T-helper 2 cell treated with Interferon-gamma antibody and Interleukin-4, amounts not matched to agents 5 μg/mL and 100 μg/mL, for 36 hours (primary cell): ENCODE data around the gene MYZAP.
A peak's percentile ranks its signal among the peaks of the same experiment; 100 is the strongest.

Experiments used
- DNase-seq: peaks from one replicate; pipeline ENCODE4 v3.0.0; 2021; ENCODE audit warnings: low spot score
- H3K27ac Mint-ChIP-seq: one replicate; pipeline ENCODE4 v1.8.0; 2021; ENCODE audit warnings: mild to moderate bottlenecking, mixed read lengths
- H3K27me3 Mint-ChIP-seq: one replicate; pipeline ENCODE4 v1.8.0; 2021; ENCODE audit warnings: low read depth, mixed read lengths
- H3K36me3 Mint-ChIP-seq: one replicate; pipeline ENCODE4 v1.8.0; 2021; ENCODE audit warnings: low read depth, mixed read lengths
- H3K4me1 Mint-ChIP-seq: one replicate; pipeline ENCODE4 v1.8.0; 2021; ENCODE audit warnings: low read depth, mixed read lengths
- H3K4me3 Mint-ChIP-seq: one replicate; pipeline ENCODE4 v1.8.0; 2022; ENCODE audit warnings: mild to moderate bottlenecking, moderate library complexity, mixed read lengths
- H3K9me3 Mint-ChIP-seq: one replicate; pipeline ENCODE4 v1.8.0; 2021; ENCODE audit warnings: mixed read lengths

The MYZAP gene

GRCh38 chr15:57591822-57592367, at the start of gene MYZAP:
Gene MYZAP (plus strand): TSS chr15:57591904. CDS start chr15:57592035, 131 bp downstream.
- peaks cover 12% of the 10 kb centered on the region for H3K4me1 Mint-ChIP-seq
- peak within 1 kb of the TSS; percentile 73 for H3K4me3 Mint-ChIP-seq
- H3K9me3 Mint-ChIP-seq: no peaks in the 10 kb centered on the region
- H3K27me3 Mint-ChIP-seq: peaks cover 29% of the 10 kb centered on the region
- H3K36me3 Mint-ChIP-seq: no peaks in the 10 kb centered on the region
- H3K27ac Mint-ChIP-seq: no peak within 1 kb of the TSS
- DNase-seq: peak; percentile 18

GRCh38 chr15:57542505-57542817, 49.2 kb upstream of the MYZAP start:
- Mint-ChIP-seq H3K9me3 (no peaks in the 10 kb centered on the region), H3K4me3 (no peak overlapping the region), H3K27me3 (peaks cover 3% of the 10 kb centered on the region), H3K4me1 (no peaks in the 10 kb centered on the region), H3K36me3 (no peaks in the 10 kb centered on the region), H3K27ac (no peak overlapping the region)
- no peak for DNase-seq

- H3K27me3 Mint-ChIP-seq: peaks cover 1% of the 10 kb centered on the region
- H3K36me3 Mint-ChIP-seq: no peaks in the 10 kb centered on the region
- H3K4me1 Mint-ChIP-seq: no peaks in the 10 kb centered on the region
- DNase-seq: no peak
- H3K9me3 Mint-ChIP-seq: no peaks in the 10 kb centered on the region
- H3K27ac Mint-ChIP-seq: no peak overlapping the region
- no peak overlapping the region for H3K4me3 Mint-ChIP-seq
Measured at GRCh38 chr15:57544848-57545480, 46.7 kb upstream of the MYZAP start.

GRCh38 chr15:57545995-57546394, 45.7 kb upstream of the MYZAP start:
- no peak for DNase-seq
- H3K4me1 Mint-ChIP-seq: no peaks in the 10 kb centered on the region
- H3K27ac Mint-ChIP-seq: no peak overlapping the region
- H3K36me3 Mint-ChIP-seq: no peaks in the 10 kb centered on the region
- no peaks in the 10 kb centered on the region for H3K27me3 Mint-ChIP-seq
- no peaks in the 10 kb centered on the region for H3K9me3 Mint-ChIP-seq
- H3K4me3 Mint-ChIP-seq: no peak overlapping the region

GRCh38 chr15:57547243-57547755, 44.4 kb upstream of the MYZAP start:
- no peaks in the 10 kb centered on the region for H3K9me3 Mint-ChIP-seq
- no peak for DNase-seq
- no peak overlapping the region for H3K4me3 Mint-ChIP-seq
- no peaks in the 10 kb centered on the region for H3K4me1 Mint-ChIP-seq
- no peak overlapping the region for H3K27ac Mint-ChIP-seq
- no peaks in the 10 kb centered on the region for H3K27me3 Mint-ChIP-seq
- no peaks in the 10 kb centered on the region for H3K36me3 Mint-ChIP-seq

GRCh38 chr15:57548351-57548750, 43.4 kb upstream of the MYZAP start:
- Mint-ChIP-seq H3K4me1 (no peaks in the 10 kb centered on the region), H3K36me3 (no peaks in the 10 kb centered on the region), H3K9me3 (no peaks in the 10 kb centered on the region), H3K27ac (no peak overlapping the region), H3K27me3 (no peaks in the 10 kb centered on the region), H3K4me3 (no peak overlapping the region)
- no peak for DNase-seq

GRCh38 chr15:57548835-57549234, 42.9 kb upstream of the MYZAP start:
- no peak overlapping the region for H3K27ac Mint-ChIP-seq
- H3K27me3 Mint-ChIP-seq: no peaks in the 10 kb centered on the region
- no peaks in the 10 kb centered on the region for H3K36me3 Mint-ChIP-seq
- no peak for DNase-seq
- no peaks in the 10 kb centered on the region for H3K9me3 Mint-ChIP-seq
- H3K4me1 Mint-ChIP-seq: no peaks in the 10 kb centered on the region
- no peak overlapping the region for H3K4me3 Mint-ChIP-seq

- Mint-ChIP-seq H3K36me3 (no peaks in the 10 kb centered on the region), H3K4me1 (no peaks in the 10 kb centered on the region), H3K27me3 (no peaks in the 10 kb centered on the region), H3K27ac (no peak overlapping the region), H3K4me3 (no peak overlapping the region), H3K9me3 (no peaks in the 10 kb centered on the region)
- DNase-seq: no peak
Measured at GRCh38 chr15:57549935-57550334, 41.8 kb upstream of the MYZAP start.

GRCh38 chr15:57550640-57551039, 41.1 kb upstream of the MYZAP start:
- Mint-ChIP-seq H3K27ac (no peak overlapping the region), H3K36me3 (no peaks in the 10 kb centered on the region), H3K27me3 (no peaks in the 10 kb centered on the region), H3K4me3 (no peak overlapping the region), H3K9me3 (no peaks in the 10 kb centered on the region), H3K4me1 (no peaks in the 10 kb centered on the region)
- no peak for DNase-seq

- Mint-ChIP-seq H3K27ac (no peak overlapping the region), H3K36me3 (no peaks in the 10 kb centered on the region), H3K4me3 (no peak overlapping the region), H3K4me1 (no peaks in the 10 kb centered on the region), H3K27me3 (no peaks in the 10 kb centered on the region), H3K9me3 (no peaks in the 10 kb centered on the region)
- DNase-seq: no peak
Measured at GRCh38 chr15:57551715-57552677, 39.7 kb upstream of the MYZAP start.

GRCh38 chr15:57552678-57553334, 38.9 kb upstream of the MYZAP start:
- Mint-ChIP-seq H3K27ac (no peak overlapping the region), H3K27me3 (no peaks in the 10 kb centered on the region), H3K36me3 (no peaks in the 10 kb centered on the region), H3K4me3 (no peak overlapping the region), H3K9me3 (no peaks in the 10 kb centered on the region), H3K4me1 (no peaks in the 10 kb centered on the region)
- DNase-seq: no peak

- no peak for DNase-seq
- H3K36me3 Mint-ChIP-seq: no peaks in the 10 kb centered on the region
- H3K4me3 Mint-ChIP-seq: no peak overlapping the region
- no peaks in the 10 kb centered on the region for H3K27me3 Mint-ChIP-seq
- H3K27ac Mint-ChIP-seq: no peak overlapping the region
- no peaks in the 10 kb centered on the region for H3K4me1 Mint-ChIP-seq
- no peaks in the 10 kb centered on the region for H3K9me3 Mint-ChIP-seq
Measured at GRCh38 chr15:57553526-57553925, 38.2 kb upstream of the MYZAP start.

GRCh38 chr15:57554063-57554811, 37.5 kb upstream of the MYZAP start:
- Mint-ChIP-seq H3K36me3 (no peaks in the 10 kb centered on the region), H3K4me3 (no peak overlapping the region), H3K27me3 (peaks cover 4% of the 10 kb centered on the region), H3K9me3 (no peaks in the 10 kb centered on the region), H3K4me1 (no peaks in the 10 kb centered on the region), H3K27ac (no peak overlapping the region)
- no peak for DNase-seq
